HG02970 (cell line): ENCODE results near the gene MRPS2.

Experiments used
- ATAC-seq: cut with Tn5 transposase; IDR thresholded peaks from one replicate; pipeline ENCODE4 v1.9.1; 2021; ENCODE audit warnings: mild to moderate bottlenecking, moderate library complexity, moderate number of reproducible peaks; ENCODE audit not compliant: unreplicated experiment, low FRiP score

The MRPS2 gene

GRCh38 chr9:135498381-135499126 is 1.9 kb upstream of the MRPS2 start:
- no peak for ATAC-seq

- ATAC-seq: no peak
These were observed 984 bp upstream of the MRPS2 start for GRCh38 chr9:135499326-135500070.

GRCh38 chr9:135500071-135500524 is 384 bp upstream of the MRPS2 start:
- ATAC-seq: no peak

GRCh38 chr9:135501261-135502167 is 1.0 kb downstream of the MRPS2 start:
- ATAC-seq: no peak

- ATAC-seq: no peak
These were observed 1.8 kb downstream of the MRPS2 start for GRCh38 chr9:135502168-135502872.

- ATAC-seq: no peak
These were observed 2.4 kb downstream of the MRPS2 start for GRCh38 chr9:135502873-135503321.

GRCh38 chr9:135503371-135504261 is 3.1 kb downstream of the MRPS2 start:
- no peak for ATAC-seq

GRCh38 chr9:135504262-135505243 is 4.1 kb downstream of the MRPS2 start:
- no peak for ATAC-seq

GRCh38 chr9:135505406-135506187 is 5.1 kb downstream of the MRPS2 start:
- ATAC-seq: no peak

GRCh38 chr9:135506327-135507103 is 6.0 kb downstream of the MRPS2 start:
- no peak for ATAC-seq

- ATAC-seq: no peak
These were observed 6.9 kb downstream of the MRPS2 start for GRCh38 chr9:135507104-135508035.

- ATAC-seq: no peak
These were observed 7.8 kb downstream of the MRPS2 start for GRCh38 chr9:135508211-135508820.

GRCh38 chr9:135509458-135509857 is 9.0 kb downstream of the MRPS2 start:
- no peak for ATAC-seq

GRCh38 chr9:135512241-135512603 is 11.7 kb downstream of the MRPS2 start:
- ATAC-seq: no peak

GRCh38 chr9:135512904-135513303 is 12.4 kb downstream of the MRPS2 start:
- ATAC-seq: no peak
